ENCODE measurements around the gene NKX6-1.

Gene NKX6-1

GRCh38 chr4:84472154-84472553 lies 26.9 kb downstream of the NKX6-1 start:
- DNase-seq: no peak

- no peak for DNase-seq
Measured at GRCh38 chr4:84470204-84470785, 28.8 kb downstream of the NKX6-1 start.

- no peak for DNase-seq
Measured at GRCh38 chr4:84467601-84468000, 31.5 kb downstream of the NKX6-1 start.

DNA sequence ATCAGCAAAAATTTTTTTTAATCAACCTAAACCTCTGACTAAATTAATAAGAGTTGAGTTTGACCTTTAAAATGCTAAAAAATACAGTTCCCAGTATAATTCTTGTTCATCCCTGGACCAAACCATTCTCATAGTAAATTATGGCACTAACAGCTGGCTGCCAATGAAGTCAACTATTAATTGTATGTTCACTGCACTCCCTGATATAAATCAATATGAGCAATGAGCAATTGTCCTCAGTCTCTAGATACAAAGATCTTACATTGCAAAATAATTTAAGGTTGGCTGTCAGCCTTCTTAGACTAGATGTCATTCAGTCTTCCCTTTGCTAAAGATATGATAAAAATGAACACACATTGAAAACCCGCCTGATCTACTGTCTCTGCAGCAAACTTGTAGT lies 39.3 kb downstream of the NKX6-1 start:
- no peak for DNase-seq

DNA sequence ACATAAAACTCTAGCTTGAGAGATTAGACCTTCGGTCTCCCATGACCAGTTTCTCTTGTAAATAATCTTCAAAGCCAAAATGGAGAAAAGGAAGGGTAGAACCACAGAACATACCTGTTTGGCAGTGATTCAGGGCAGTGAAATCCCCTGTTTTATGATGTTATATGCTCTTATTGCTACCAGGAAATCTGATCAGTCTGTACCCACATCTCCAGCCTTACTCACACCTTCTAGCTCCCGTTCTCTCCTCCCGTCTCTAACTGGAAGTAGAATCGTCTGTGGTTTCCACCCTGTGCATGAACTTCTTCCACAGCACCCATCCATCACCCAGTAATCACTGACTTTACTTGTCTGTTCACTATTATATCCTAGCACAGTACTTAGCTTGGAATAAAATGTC lies 42.9 kb downstream of the NKX6-1 start:
- DNase-seq: no peak

DNA sequence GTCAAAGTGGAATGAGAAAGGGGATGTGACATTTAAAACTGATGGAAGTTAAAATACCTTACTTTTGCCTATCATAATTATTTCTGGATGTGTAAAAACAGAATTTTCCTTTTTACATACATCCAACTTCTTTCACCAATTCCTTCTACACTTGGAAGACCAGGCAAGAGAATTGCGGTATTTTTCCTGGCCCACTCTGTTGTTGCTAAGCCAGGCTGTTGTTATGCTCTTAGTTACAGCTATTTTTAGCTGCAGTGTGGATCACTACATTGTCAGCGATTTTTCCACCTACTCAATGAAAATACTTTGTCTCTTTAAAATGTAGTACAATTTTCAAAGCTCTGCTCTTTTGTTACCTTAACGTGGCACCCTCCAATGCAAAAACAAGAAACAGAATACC lies 43.4 kb downstream of the NKX6-1 start:
- DNase-seq: no peak

DNA sequence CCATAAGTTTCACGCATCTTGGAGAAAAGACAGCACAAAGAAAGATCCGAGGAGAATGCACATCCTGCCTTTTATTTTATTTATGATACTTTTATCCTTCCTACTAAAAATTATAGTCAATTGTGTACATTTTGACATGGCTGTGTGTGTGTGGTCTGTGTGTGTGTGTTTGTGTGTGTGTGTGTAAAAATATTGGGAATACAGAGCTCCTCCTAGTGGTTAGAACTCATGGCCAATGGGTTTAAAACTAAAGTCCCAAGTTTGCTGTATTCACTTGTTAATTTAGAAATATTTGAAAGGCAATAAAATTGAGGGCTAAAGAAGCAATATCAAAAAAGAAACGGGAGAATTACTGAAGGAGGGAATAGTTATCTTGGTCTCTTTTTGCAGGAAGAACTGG lies 47.5 kb downstream of the NKX6-1 start:
- no peak for DNase-seq

DNA sequence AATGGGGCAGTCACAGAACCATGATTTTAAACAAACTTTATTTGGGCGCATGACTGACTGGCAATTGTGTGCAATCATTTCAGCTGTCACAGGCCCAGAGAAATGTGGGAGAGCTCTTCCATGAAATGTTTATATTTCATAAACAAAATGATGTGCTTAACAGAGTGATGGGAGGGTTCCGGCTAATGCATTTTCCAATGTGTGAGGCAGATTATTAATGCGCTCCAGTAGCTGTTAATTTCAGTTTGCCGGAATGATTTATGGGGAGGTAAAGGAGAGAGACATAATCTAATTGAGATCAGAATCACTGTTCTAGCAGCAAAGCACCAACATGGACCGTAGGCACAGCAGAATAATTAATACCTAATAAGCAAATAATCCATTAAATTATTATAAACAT lies 55.6 kb downstream of the NKX6-1 start:
- DNase-seq: no peak

DNA sequence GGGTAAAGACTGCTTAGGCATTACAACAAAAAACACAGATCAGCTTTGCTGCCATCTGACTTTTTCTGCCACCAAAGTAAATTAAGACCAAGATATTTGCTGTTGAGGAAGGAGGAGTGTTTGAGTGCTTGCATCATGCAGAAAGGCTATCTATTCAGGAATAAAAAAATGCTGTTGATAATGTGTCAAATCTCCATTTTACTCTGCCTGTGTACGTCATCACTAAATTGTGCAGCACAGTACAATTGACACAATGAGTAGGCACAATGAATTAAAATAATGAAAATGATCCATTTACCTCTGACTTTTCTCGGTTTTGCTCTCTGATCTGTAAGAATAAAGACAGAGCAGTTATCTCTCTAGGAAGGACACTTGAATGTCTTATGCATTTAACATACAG lies 56.3 kb downstream of the NKX6-1 start:
- no peak for DNase-seq

All from NCI-H2171 treated with DMSO at 0.1 percent for 48 hours (cell line).